HEK293 (cell line): ENCODE data around the gene FGFR3.

Source experiments
- REST ChIP-seq: fragments of 450-650 bp; formaldehyde crosslinking; IDR thresholded peaks from 2 replicates; pipeline ENCODE4 v1.5.1; 2016; ENCODE audit warnings: missing biosample characterization, missing genetic modification characterization
- TRIM28 ChIP-seq: IDR thresholded peaks from 2 replicates; pipeline ENCODE4 v1.6.1; 2011; ENCODE audit warnings: low read length, control low read depth, borderline replicate concordance
- ZBTB48 ChIP-seq: fragments of 450-650 bp; formaldehyde crosslinking; IDR thresholded peaks from 2 replicates; pipeline ENCODE4 v1.5.1; 2016; ENCODE audit warnings: missing biosample characterization, missing genetic modification characterization
- ZFP3 ChIP-seq: fragments of 450-650 bp; formaldehyde crosslinking; IDR thresholded peaks from 2 replicates; pipeline ENCODE4 v1.5.1; 2016; ENCODE audit warnings: low read depth, missing biosample characterization, missing genetic modification characterization
- ZNF121 ChIP-seq: fragments of 450-650 bp; formaldehyde crosslinking; IDR thresholded peaks from 2 replicates; pipeline ENCODE4 v1.5.1; 2016; ENCODE audit warnings: missing biosample characterization, missing genetic modification characterization
- ZNF354C ChIP-seq: fragments of 450-650 bp; formaldehyde crosslinking; IDR thresholded peaks from 2 replicates; pipeline ENCODE4 v1.5.1; 2016; ENCODE audit warnings: missing biosample characterization, missing genetic modification characterization, low read depth, borderline replicate concordance
- ZNF596 ChIP-seq: fragments of 450-650 bp; IDR thresholded peaks from 2 replicates; pipeline ENCODE4 v1.5.0; 2018; ENCODE audit warnings: missing biosample characterization, mild to moderate bottlenecking, missing genetic modification characterization, moderate library complexity
- ZNF660 ChIP-seq: fragments of 450-650 bp; IDR thresholded peaks from 2 replicates; pipeline ENCODE4 v1.5.1; 2018; ENCODE audit warnings: missing biosample characterization, mild to moderate bottlenecking, missing genetic modification characterization
- TF ChIP-seq, protein P1 (sequence below): fragments of 450-650 bp; formaldehyde crosslinking; IDR thresholded peaks from 2 replicates; pipeline ENCODE4 v1.5.1; 2016; ENCODE audit warnings: missing biosample characterization, missing genetic modification characterization
- TF ChIP-seq, protein P2 (sequence below): fragments of 450-650 bp; formaldehyde crosslinking; conservative IDR thresholded peaks from 2 replicates; pipeline ENCODE4 v1.5.1; 2016; ENCODE audit warnings: low read depth, missing biosample characterization, missing genetic modification characterization

DNA sequence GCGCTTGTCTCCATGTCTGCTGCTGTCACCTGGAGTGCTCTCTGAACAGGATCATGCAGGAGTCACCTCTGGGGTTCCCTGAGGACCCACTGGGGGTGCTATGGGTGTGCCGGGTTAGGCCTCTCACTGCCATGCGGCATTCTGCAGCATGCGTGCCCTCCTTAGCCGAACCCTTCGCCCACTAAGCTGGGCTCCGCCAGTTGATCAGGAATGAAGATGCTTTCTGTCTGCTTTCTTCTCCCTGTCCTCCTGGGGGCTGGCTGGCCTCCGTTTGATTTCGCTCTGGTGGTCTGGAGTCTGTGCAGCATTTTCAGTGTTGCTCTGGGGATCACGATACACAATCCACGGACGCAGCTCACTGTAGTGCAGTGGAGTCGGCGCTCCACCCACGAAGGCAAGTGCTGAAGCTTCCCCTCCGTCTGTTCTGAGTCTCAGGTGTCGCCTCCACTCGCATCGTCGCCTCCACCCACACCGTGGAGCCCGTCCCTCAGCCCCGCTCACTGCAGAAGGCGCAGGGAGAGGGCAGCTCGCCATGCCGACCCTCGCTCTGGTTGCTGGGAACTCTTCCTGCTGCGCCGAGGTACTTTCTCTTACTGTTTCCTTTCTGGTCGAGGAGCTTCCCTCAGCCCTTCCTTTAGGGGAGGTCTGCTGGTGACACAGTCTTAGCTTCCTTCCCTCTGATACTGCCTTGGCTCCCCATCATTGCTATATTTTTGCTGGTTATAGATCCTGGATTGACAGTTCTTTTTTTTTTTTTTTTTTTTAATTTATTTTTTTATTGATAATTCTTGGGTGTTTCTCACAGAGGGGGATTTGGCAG lies 33.6 kb downstream of the FGFR3 start:
- TF ChIP-seq, protein P1, sequence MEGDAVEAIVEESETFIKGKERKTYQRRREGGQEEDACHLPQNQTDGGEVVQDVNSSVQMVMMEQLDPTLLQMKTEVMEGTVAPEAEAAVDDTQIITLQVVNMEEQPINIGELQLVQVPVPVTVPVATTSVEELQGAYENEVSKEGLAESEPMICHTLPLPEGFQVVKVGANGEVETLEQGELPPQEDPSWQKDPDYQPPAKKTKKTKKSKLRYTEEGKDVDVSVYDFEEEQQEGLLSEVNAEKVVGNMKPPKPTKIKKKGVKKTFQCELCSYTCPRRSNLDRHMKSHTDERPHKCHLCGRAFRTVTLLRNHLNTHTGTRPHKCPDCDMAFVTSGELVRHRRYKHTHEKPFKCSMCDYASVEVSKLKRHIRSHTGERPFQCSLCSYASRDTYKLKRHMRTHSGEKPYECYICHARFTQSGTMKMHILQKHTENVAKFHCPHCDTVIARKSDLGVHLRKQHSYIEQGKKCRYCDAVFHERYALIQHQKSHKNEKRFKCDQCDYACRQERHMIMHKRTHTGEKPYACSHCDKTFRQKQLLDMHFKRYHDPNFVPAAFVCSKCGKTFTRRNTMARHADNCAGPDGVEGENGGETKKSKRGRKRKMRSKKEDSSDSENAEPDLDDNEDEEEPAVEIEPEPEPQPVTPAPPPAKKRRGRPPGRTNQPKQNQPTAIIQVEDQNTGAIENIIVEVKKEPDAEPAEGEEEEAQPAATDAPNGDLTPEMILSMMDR (tag by site-specific recombination) = no peak
- TF ChIP-seq ZNF121 (no peak), REST (tag by site-specific recombination) (no peak), ZNF354C (tag by site-specific recombination) (no peak), ZNF660 (tag by site-specific recombination) (no peak), ZBTB48 (no peak), ZFP3 (tag by site-specific recombination) (no peak), TRIM28 (no peak), ZNF596 (tag by site-specific recombination) (no peak)
- TF ChIP-seq, protein P2, sequence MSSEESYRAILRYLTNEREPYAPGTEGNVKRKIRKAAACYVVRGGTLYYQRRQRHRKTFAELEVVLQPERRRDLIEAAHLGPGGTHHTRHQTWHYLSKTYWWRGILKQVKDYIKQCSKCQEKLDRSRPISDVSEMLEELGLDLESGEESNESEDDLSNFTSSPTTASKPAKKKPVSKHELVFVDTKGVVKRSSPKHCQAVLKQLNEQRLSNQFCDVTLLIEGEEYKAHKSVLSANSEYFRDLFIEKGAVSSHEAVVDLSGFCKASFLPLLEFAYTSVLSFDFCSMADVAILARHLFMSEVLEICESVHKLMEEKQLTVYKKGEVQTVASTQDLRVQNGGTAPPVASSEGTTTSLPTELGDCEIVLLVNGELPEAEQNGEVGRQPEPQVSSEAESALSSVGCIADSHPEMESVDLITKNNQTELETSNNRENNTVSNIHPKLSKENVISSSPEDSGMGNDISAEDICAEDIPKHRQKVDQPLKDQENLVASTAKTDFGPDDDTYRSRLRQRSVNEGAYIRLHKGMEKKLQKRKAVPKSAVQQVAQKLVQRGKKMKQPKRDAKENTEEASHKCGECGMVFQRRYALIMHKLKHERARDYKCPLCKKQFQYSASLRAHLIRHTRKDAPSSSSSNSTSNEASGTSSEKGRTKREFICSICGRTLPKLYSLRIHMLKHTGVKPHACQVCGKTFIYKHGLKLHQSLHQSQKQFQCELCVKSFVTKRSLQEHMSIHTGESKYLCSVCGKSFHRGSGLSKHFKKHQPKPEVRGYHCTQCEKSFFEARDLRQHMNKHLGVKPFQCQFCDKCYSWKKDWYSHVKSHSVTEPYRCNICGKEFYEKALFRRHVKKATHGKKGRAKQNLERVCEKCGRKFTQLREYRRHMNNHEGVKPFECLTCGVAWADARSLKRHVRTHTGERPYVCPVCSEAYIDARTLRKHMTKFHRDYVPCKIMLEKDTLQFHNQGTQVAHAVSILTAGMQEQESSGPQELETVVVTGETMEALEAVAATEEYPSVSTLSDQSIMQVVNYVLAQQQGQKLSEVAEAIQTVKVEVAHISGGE (tag by site-specific recombination) = no peak
